Panc1 (cell line): ENCODE results near the gene XRCC4. TPM values are rescaled to one million over a fixed set of nuclear protein-coding genes. Genes with fewer than 3 reads are reported as not detected.

Source experiments
- ATAC-seq: fragments of 200-7000 bp; cut with Tn5 transposase; 2 replicates; pipeline ENCODE4 v1.9.1; 2020; ENCODE audit warnings: mild to moderate bottlenecking, moderate library complexity
- BruUV-seq: library from RNA; stranded (reverse); fragments of 400-500 nt; replicated peaks from 2 replicates; lab custom pipeline; 2021; lab: Mats Ljungman, UMichigan
- CTCF ChIA-PET: fragments of 300-600 bp; sonication (Branson Sonifier 250); formaldehyde crosslinking; loops from one replicate; lab custom pipeline; 2022; ENCODE audit warnings: antibody characterized with exemption; lab: Charles Lee
- POLR2A ChIA-PET: fragments of 300-600 bp; sonication (Branson Sonifier 250); formaldehyde crosslinking; loops from one replicate; lab custom pipeline; 2022; ENCODE audit warnings: antibody characterized with exemption; lab: Charles Lee
- DNase-seq: peaks from one replicate; pipeline ENCODE4 v3.0.0-alpha.2; 2010; ENCODE audit warnings: low read depth, low spot score
- H3K27ac ChIP-seq: 2 replicates; pipeline ENCODE4 v1.5.1; 2011; ENCODE audit warnings: mild to moderate bottlenecking, low read length, inconsistent platforms
- H3K27me3 ChIP-seq: fragments of 200-500 bp; sonication (Bioruptor generic); 2 replicates; pipeline ENCODE4 v1.6.0; 2014; ENCODE audit warnings: low read length, inconsistent platforms; ENCODE audit not compliant: control insufficient read depth, insufficient read depth
- H3K36me3 ChIP-seq: fragments of 200-500 bp; sonication (Bioruptor generic); 2 replicates; pipeline ENCODE4 v1.5.1; 2014; ENCODE audit warnings: inconsistent platforms, mild to moderate bottlenecking, low read length, moderate library complexity; ENCODE audit not compliant: control insufficient read depth, insufficient read depth
- H3K4me1 ChIP-seq: 2 replicates; pipeline ENCODE4 v1.5.1; 2011; ENCODE audit warnings: inconsistent platforms, mild to moderate bottlenecking, low read length, moderate library complexity; ENCODE audit not compliant: control insufficient read depth, insufficient read depth
- H3K4me3 ChIP-seq, 2 experiments: 2 replicates each; pipeline ENCODE4 v1.5.1; 2011 to 2012; ENCODE audit warnings: low read depth in 2 of 2, low read length in 2 of 2, mild to moderate bottlenecking in 2 of 2, inconsistent platforms in 1 of 2, moderate library complexity in 1 of 2
- H3K9me3 ChIP-seq: fragments of 200-500 bp; sonication (Bioruptor generic); 2 replicates; pipeline ENCODE4 v1.5.1; 2014; ENCODE audit warnings: low read depth, mild to moderate bottlenecking, inconsistent platforms, low read length, moderate library complexity; ENCODE audit not compliant: control insufficient read depth, insufficient read depth
- CTCF ChIP-seq: fragments of 450-650 bp; IDR thresholded peaks from 2 replicates; pipeline ENCODE4 v1.5.1; 2017; ENCODE audit warnings: mild to moderate bottlenecking
- POLR2AphosphoS5 ChIP-seq: IDR thresholded peaks from 2 replicates; pipeline ENCODE4 v1.6.1; 2012; ENCODE audit warnings: mild to moderate bottlenecking, low read depth, low read length, moderate library complexity
- REST ChIP-seq, 2 experiments: IDR thresholded peaks; 2 replicates each; pipeline ENCODE4 v1.6.1; 2011 to 2012; ENCODE audit warnings: low read depth in 2 of 2, control low read depth in 1 of 2, low read length in 1 of 2, mild to moderate bottlenecking in 1 of 2, moderate library complexity in 1 of 2; ENCODE audit not compliant: insufficient read depth in 1 of 2
- SIN3A ChIP-seq: IDR thresholded peaks from 2 replicates; pipeline ENCODE4 v1.6.1; 2012; ENCODE audit warnings: low read depth, mild to moderate bottlenecking, low read length, moderate library complexity, borderline replicate concordance; ENCODE audit not compliant: insufficient read depth
- TCF7L2 ChIP-seq: IDR thresholded peaks from 2 replicates; pipeline ENCODE4 v1.6.1; 2011; ENCODE audit warnings: mild to moderate bottlenecking, low read depth, low read length, inconsistent platforms
- in situ Hi-C: cut with HindIII; loops from 2 replicates; pipeline ENCODE4 v1.10.0; 2016; ENCODE audit warnings: low sequenced_read_pairs, low pct_unique_long_range_greater_than_20kb
- intact Hi-C: fragments of 100-400 bp; cut with micrococcal nuclease; formaldehyde crosslinking; loops from one replicate; pipeline ENCODE4 v1.10.0; 2022; ENCODE audit not compliant: unreplicated experiment
- total RNA-seq: library from RNA; stranded (reverse); gene quantifications from one replicate; pipeline ENCODE4 v1.2.1, GENCODE V29; 2021; ENCODE audit not compliant: unreplicated experiment

XRCC4 gene
- total RNA-seq, 1 experiment from 2014 or later: 12.5 TPM

GRCh38 chr5:83049370-83049885, 27.9 kb upstream of the XRCC4 start:
- Histone ChIP-seq H3K36me3 (no peaks in the 10 kb centered on the region; the same call in none of the 2 replicates), H3K9me3 (no peaks in the 10 kb centered on the region), H3K4me3 (no peak overlapping the region), H3K27me3 (no peaks in the 10 kb centered on the region), H3K27ac (no peak overlapping the region), H3K4me1 (no peaks in the 10 kb centered on the region)
- ChIA-PET CTCF (interaction anchor here (1.0 kb wide), 1 partner anchor 14 kb away, joined by 3 read pairs; no protein-coding TSS in a partner anchor), POLR2A (no interaction called here)
- in situ Hi-C loops (no loop called here), intact Hi-C loops (no loop called here)
- ATAC-seq (no peak), DNase-seq (no peak)
- no TSS peak for BruUV-seq
- TF ChIP-seq POLR2AphosphoS5 (no peak), SIN3A (no peak), TCF7L2 (no peak), CTCF (no peak), REST (IDR thresholded peaks at IDR 0.05; ENCODE audit: insufficient read depth in 1 of 2, low read depth in 2 of 2, low read length in 1 of 2) (no peak)

- Histone ChIP-seq H3K27ac (no peak overlapping the region), H3K27me3 (no peaks in the 10 kb centered on the region), H3K9me3 (no peaks in the 10 kb centered on the region), H3K4me3 (no peak overlapping the region), H3K36me3 (peaks cover 4% of the 10 kb centered on the region), H3K4me1 (no peaks in the 10 kb centered on the region)
- ChIA-PET POLR2A (no interaction called here), CTCF (interaction anchor here (0.6 kb wide), 1 partner anchor 8 kb away, joined by 4 read pairs; no protein-coding TSS in a partner anchor)
- TF ChIP-seq REST (IDR thresholded peaks at IDR 0.05; ENCODE audit: insufficient read depth in 1 of 2, low read depth in 2 of 2, low read length in 1 of 2) (no peak), TCF7L2 (no peak)
- BruUV-seq: no TSS peak
- intact Hi-C loops: loop anchor here (10.0 kb wide), 1 partner anchor 424 kb away; the partner anchor contains the start of gene VCAN
- DNase-seq (no peak), ATAC-seq (no peak)
- in situ Hi-C loops: no loop called here
Measured at GRCh38 chr5:83050723-83051340, 26.5 kb upstream of the XRCC4 start.
